BE2C (cell line): Measurements from ENCODE around the gene OR10K1.

Experiments
- DNase-seq: peaks from one replicate; pipeline ENCODE4 v3.0.0-alpha.2; 2020
- H3K27me3 ChIP-seq: fragments of 250-450 bp; sonication (Bioruptor Pico); 2 replicates; pipeline ENCODE4 v1.5.1; 2020; ENCODE audit warnings: mild to moderate bottlenecking
- H3K36me3 ChIP-seq: fragments of 250-450 bp; sonication (Bioruptor Pico); 2 replicates; pipeline ENCODE4 v1.5.1; 2020; ENCODE audit warnings: mild to moderate bottlenecking
- H3K4me1 ChIP-seq: fragments of 250-450 bp; sonication (Bioruptor Pico); 2 replicates; pipeline ENCODE4 v1.5.1; 2020
- H3K4me3 ChIP-seq: 2 replicates; pipeline ENCODE4 v1.5.1; 2011; ENCODE audit warnings: low read depth, low read length
- H3K9me3 ChIP-seq: fragments of 250-450 bp; sonication (Bioruptor Pico); 2 replicates; pipeline ENCODE4 v1.5.1; 2020
- CTCF ChIP-seq: IDR thresholded peaks from 2 replicates; pipeline ENCODE4 v1.5.1; 2012; ENCODE audit warnings: mild to moderate bottlenecking, low read depth, low read length

OR10K1 gene

GRCh38 chr1:158507511-158507910 is 45.9 kb downstream of the OR10K1 start:
- Histone ChIP-seq H3K9me3 (no peaks in the 10 kb centered on the region), H3K4me1 (no peaks in the 10 kb centered on the region), H3K36me3 (no peaks in the 10 kb centered on the region), H3K27me3 (no peaks in the 10 kb centered on the region), H3K4me3 (no peak overlapping the region)
- no peak for DNase-seq
- TF ChIP-seq CTCF, result no peak

DNA sequence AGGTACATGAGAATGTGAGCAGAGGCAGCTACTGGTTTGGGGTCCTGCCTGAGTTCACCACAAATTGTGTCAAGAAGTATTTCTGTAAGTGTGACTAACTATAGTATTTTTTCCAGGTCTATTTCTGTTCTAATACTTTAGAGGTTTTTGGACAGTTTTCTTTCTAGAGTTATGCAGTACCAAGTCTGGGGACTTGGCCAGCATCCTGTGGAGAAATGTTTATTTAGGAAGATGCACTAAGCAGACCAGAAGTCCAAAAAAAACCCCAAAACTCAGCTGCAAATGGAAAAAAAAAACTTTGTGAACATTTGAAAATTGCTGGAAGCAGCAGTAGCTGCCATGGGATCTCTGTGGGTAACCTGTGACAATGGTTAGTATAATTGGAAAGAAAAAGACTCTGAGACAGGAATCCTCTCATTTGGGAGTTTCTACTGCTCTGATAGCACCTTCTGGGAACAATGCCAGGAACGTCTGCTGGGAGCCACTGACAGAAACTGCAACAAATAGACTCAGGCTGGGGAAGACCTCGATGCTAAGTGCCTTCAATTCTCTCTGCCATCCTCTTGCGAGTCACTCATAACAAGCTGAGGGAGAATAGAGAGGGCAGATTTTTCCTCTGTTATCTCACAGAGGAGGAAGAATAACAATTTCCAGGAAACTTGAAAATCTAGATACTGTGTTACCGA is 48.0 kb downstream of the OR10K1 start:
- no peaks in the 10 kb centered on the region for H3K4me1 ChIP-seq
- no peaks in the 10 kb centered on the region for H3K9me3 ChIP-seq
- no peak overlapping the region for H3K4me3 ChIP-seq
- no peaks in the 10 kb centered on the region for H3K27me3 ChIP-seq
- TF ChIP-seq CTCF, result no peak
- DNase-seq, result no peak
- H3K36me3 ChIP-seq, result no peaks in the 10 kb centered on the region

- Histone ChIP-seq H3K36me3 (no peaks in the 10 kb centered on the region), H3K4me3 (no peak overlapping the region), H3K9me3 (no peaks in the 10 kb centered on the region), H3K4me1 (no peaks in the 10 kb centered on the region), H3K27me3 (no peaks in the 10 kb centered on the region)
- DNase-seq, result no peak
- TF ChIP-seq CTCF, result no peak
These were observed 55.3 kb downstream of the OR10K1 start for GRCh38 chr1:158516966-158517365.
